NT2/D1 (cell line): ENCODE data around the gene DAB2IP.

Source experiments
- YY1 ChIP-seq: IDR thresholded peaks from 2 replicates; pipeline ENCODE4 v1.6.1; 2011; ENCODE audit not compliant: insufficient read length, insufficient read depth
- ZNF274 ChIP-seq: IDR thresholded peaks from 2 replicates; pipeline ENCODE4 v1.6.1; 2011; ENCODE audit warnings: mild to moderate bottlenecking, low read depth, low read length

- TF ChIP-seq YY1 (no peak), ZNF274 (no peak)
Measured at GRCh38 chr9:121666294-121666693, 14.9 kb downstream of the DAB2IP start.
